Astrocyte (in vitro differentiated cells and primary cell): ENCODE measurements around the gene PITX2.

Experiments used
- CTCF ChIP-seq: IDR thresholded peaks from 2 replicates; pipeline ENCODE4 v1.5.1; 2011; ENCODE audit warnings: low read depth, mild to moderate bottlenecking, inconsistent platforms, low read length, moderate library complexity; ENCODE audit not compliant: insufficient read depth
- EZH2 ChIP-seq: IDR thresholded peaks from 2 replicates; pipeline ENCODE4 v1.6.1; 2012; ENCODE audit warnings: mild to moderate bottlenecking, low read length, inconsistent platforms; ENCODE audit not compliant: insufficient read depth

GRCh38 chr4:110630688-110631402, 8.0 kb upstream of the PITX2 start:
- TF ChIP-seq CTCF (no peak), EZH2 (no peak)
